GM18508 (cell line): ENCODE measurements around the gene ZDHHC14.

Source experiments
- ATAC-seq: cut with Tn5 transposase; IDR thresholded peaks from one replicate; pipeline ENCODE4 v1.9.1; 2021; ENCODE audit warnings: moderate number of reproducible peaks; ENCODE audit not compliant: insufficient read depth, unreplicated experiment

ZDHHC14 gene

GRCh38 chr6:157541618-157542413, 160.8 kb downstream of the ZDHHC14 start:
- ATAC-seq: no peak

- no peak for ATAC-seq
Measured at GRCh38 chr6:157542414-157543160, 161.6 kb downstream of the ZDHHC14 start.

GRCh38 chr6:157546321-157546720, 165.3 kb downstream of the ZDHHC14 start:
- ATAC-seq: no peak

- no peak for ATAC-seq
Measured at GRCh38 chr6:157547112-157547511, 166.1 kb downstream of the ZDHHC14 start.

- no peak for ATAC-seq
Measured at GRCh38 chr6:157548635-157549467, 167.9 kb downstream of the ZDHHC14 start.

GRCh38 chr6:157549468-157549745, 168.4 kb downstream of the ZDHHC14 start:
- ATAC-seq: no peak

GRCh38 chr6:157550114-157550989, 169.4 kb downstream of the ZDHHC14 start:
- no peak for ATAC-seq

- no peak for ATAC-seq
Measured at GRCh38 chr6:157551041-157551832, 170.2 kb downstream of the ZDHHC14 start.

- ATAC-seq: no peak
Measured at GRCh38 chr6:157552081-157552747, 171.2 kb downstream of the ZDHHC14 start.

- ATAC-seq: no peak
Measured at GRCh38 chr6:157552820-157553485, 172.0 kb downstream of the ZDHHC14 start.

GRCh38 chr6:157554747-157555146, 173.8 kb downstream of the ZDHHC14 start:
- ATAC-seq: no peak

- no peak for ATAC-seq
Measured at GRCh38 chr6:157555455-157556143, 174.6 kb downstream of the ZDHHC14 start.

GRCh38 chr6:157556144-157556645, 175.2 kb downstream of the ZDHHC14 start:
- ATAC-seq: no peak

GRCh38 chr6:157556671-157557430, 175.9 kb downstream of the ZDHHC14 start:
- ATAC-seq: no peak

- ATAC-seq: peak; percentile 38
Measured at GRCh38 chr6:157557559-157557958, 176.6 kb downstream of the ZDHHC14 start.

GRCh38 chr6:157558049-157558448, 177.1 kb downstream of the ZDHHC14 start:
- no peak for ATAC-seq
